Large intestine (tissue), 3 donors: ENCODE data around the gene OR8B4. TPM values are rescaled to one million over a fixed set of nuclear protein-coding genes. Genes with fewer than 3 reads are reported as not detected.

Experiments used
- DNase-seq, 2 donors: peaks; one replicate each; pipeline versions ENCODE4 v3.0.0 to v3.0.0-alpha.2; 2013
- H3K27ac ChIP-seq: one replicate; pipeline ENCODE4 v1.5.1; 2013; ENCODE audit warnings: low read length
- H3K27me3 ChIP-seq: 2 replicates; pipeline ENCODE4 v1.6.1; 2013; ENCODE audit warnings: low read length; ENCODE audit not compliant: control insufficient read depth, insufficient read depth
- H3K36me3 ChIP-seq: 2 replicates; pipeline ENCODE4 v1.6.1; 2013; ENCODE audit warnings: low read length; ENCODE audit not compliant: control insufficient read depth, insufficient read depth
- H3K4me1 ChIP-seq: one replicate; pipeline ENCODE4 v1.6.1; 2013; ENCODE audit warnings: low read length; ENCODE audit not compliant: control insufficient read depth, insufficient read depth
- H3K4me3 ChIP-seq: one replicate; pipeline ENCODE4 v1.5.1; 2013; ENCODE audit warnings: low read length
- H3K9me3 ChIP-seq: one replicate; pipeline ENCODE4 v1.6.1; 2013; ENCODE audit warnings: mild to moderate bottlenecking, low read depth, low read length, moderate library complexity; ENCODE audit not compliant: control insufficient read depth
- WGBS: methylation state at CpG from one replicate; pipeline ENCODE4 v1.1.5; 2013; ENCODE audit warnings: low lambda C conversion rate; ENCODE audit not compliant: insufficient coverage; 5-methylcytosine and 5-hydroxymethylcytosine counted together
- polyA plus RNA-seq: library from polyadenylated mRNA; unstranded; fragments of 120-200 nt; gene quantifications from one replicate; pipeline ENCODE4 v1.2.1, GENCODE V29; 2013

The OR8B4 gene
- polyA plus RNA-seq, 1 donor: not detected

DNA sequence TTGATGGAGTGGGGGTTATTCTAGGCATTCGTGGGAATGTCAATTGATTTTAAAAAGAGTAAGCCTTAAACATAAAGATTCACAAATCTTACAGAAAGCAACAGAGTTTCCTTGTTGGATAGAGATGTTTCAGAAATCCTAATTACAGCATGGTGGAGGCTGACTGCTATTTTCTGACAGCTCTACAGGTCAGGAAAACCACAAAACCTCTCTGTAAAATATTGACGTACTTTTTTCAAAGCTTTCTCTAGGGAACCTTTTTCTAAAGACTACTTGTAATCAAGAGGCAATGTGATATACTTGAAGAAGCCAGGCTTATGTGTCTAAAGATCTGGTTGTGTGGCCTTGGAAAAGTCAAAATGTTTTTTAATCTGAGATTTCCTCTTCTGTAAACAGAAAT is 29.9 kb upstream of the OR8B4 start:
- Histone ChIP-seq H3K4me3 (no peak overlapping the region), H3K4me1 (no peaks in the 10 kb centered on the region), H3K27me3 (no peaks in the 10 kb centered on the region), H3K27ac (no peak overlapping the region), H3K9me3 (no peaks in the 10 kb centered on the region), H3K36me3 (no peaks in the 10 kb centered on the region)
- 38% methylated on average over 2 of the region's 2 CpGs for WGBS
- no peak for DNase-seq

DNA sequence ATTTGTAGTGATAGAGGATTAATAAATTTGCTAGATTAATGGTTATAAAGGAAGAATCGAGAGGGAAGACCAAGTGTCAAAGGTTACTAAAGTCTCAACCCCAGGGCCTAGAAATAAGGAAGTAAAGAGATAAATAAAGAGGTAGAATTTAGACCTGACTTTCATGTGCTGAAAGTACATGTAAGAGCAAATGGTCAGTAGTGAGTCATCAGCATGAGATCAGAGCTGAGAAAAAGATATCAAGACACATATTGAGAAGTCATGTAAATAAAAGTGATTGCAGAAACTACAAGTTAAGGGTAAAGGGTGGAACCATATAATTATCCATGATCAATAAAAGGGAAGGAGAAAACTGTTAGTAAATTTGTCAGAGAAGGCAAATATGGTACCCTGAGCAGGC is 22.2 kb upstream of the OR8B4 start:
- Histone ChIP-seq H3K36me3 (no peaks in the 10 kb centered on the region), H3K27me3 (no peaks in the 10 kb centered on the region), H3K4me1 (no peaks in the 10 kb centered on the region), H3K9me3 (no peaks in the 10 kb centered on the region), H3K4me3 (no peak overlapping the region), H3K27ac (no peak overlapping the region)
- 80% methylated on average over 1 of the region's 1 CpG for WGBS
- DNase-seq: no peak

DNA sequence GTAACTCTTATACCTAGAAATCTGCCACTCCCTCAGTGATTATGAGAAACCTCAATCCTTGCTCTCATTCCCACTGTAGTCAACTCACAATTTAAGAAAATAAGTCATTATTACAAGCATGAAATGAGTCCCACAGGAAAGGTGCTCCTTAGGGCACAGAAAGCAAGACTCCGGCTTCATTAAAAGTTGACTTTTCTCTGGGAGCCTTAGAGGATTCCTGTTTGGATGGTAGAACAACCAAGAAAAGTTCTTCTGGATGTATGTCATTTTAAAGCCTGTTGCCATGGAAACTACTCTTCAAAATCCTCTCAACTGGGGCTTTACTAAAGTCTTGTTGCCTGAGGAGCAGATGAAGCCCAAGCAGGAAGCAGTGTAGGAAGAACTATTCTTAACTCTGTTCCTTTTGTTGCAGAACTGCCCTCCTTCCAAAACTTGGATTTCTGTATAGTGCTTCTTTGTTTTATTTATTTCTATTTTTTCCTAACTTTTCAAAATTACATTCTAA is 21.0 kb upstream of the OR8B4 start, which contains the start of gene OR8B8:
OR8B8 (minus strand) TSS at position 51 of the 505 bp plus-strand sequence. CDS start 4,611 bp downstream, outside the sequence.
- no CpG with 5 or more reads among the region's 1 CpG for WGBS
- H3K36me3 ChIP-seq: no peaks in the 10 kb centered on the region
- H3K4me3 ChIP-seq: no peak within 1 kb of the TSS
- H3K27me3 ChIP-seq: no peaks in the 10 kb centered on the region
- H3K9me3 ChIP-seq: no peaks in the 10 kb centered on the region
- no peak for DNase-seq
- no peak within 1 kb of the TSS for H3K27ac ChIP-seq
- no peaks in the 10 kb centered on the region for H3K4me1 ChIP-seq

DNA sequence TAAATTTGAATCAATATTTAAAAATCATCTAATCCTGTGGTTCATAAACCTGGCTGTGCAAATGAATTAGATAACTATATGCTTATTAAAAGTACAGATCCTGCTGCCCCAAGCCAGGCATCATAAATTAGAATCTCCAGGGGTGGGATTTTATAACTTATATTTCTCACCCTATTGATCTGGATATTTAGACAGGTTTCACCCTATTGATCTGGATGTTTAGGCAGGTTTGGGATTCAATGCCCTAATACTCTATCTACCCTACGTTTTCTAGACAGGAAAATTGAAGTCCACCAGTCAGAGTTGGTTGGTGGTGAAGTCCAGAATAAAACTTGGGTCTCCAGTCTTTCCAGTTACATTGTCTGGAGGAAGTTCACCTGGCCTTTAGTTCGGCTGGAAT is 18.2 kb upstream of the OR8B4 start:
- no peaks in the 10 kb centered on the region for H3K36me3 ChIP-seq
- H3K4me1 ChIP-seq: no peaks in the 10 kb centered on the region
- no peaks in the 10 kb centered on the region for H3K9me3 ChIP-seq
- no peak overlapping the region for H3K4me3 ChIP-seq
- no CpG with 5 or more reads among the region's 2 CpGs for WGBS
- DNase-seq: no peak
- H3K27me3 ChIP-seq: no peaks in the 10 kb centered on the region
- no peak overlapping the region for H3K27ac ChIP-seq

- H3K27me3 ChIP-seq: no peaks in the 10 kb centered on the region
- no peak overlapping the region for H3K4me3 ChIP-seq
- H3K36me3 ChIP-seq: no peaks in the 10 kb centered on the region
- H3K4me1 ChIP-seq: no peaks in the 10 kb centered on the region
- H3K9me3 ChIP-seq: peaks cover 2% of the 10 kb centered on the region
- no peak for DNase-seq
- no peak overlapping the region for H3K27ac ChIP-seq
- WGBS: 21% methylated on average over 2 of the region's 6 CpGs
Observed at GRCh38 chr11:124442442-124442841, 17.8 kb upstream of the OR8B4 start.

DNA sequence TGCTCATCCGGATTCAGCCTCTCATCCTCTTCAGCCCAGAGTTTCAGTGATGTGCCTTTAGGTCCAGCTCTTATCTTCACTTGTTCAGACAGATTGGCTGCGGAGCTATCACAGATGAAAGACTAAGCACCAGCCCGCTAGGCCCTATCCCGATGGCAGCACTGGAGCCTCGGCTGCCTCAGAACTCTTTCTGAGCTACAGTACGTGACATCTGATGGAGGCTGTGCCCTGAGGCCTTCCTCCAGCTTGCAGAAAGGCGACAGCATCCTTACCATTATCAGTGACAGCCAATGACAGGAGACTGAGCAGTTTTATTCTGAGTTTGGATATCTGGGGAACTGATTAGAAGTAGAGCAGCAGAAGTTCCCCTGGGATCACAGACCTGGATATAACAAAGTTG is 16.8 kb upstream of the OR8B4 start:
- H3K4me3 ChIP-seq: no peak overlapping the region
- H3K4me1 ChIP-seq: no peaks in the 10 kb centered on the region
- no CpG with 5 or more reads among the region's 7 CpGs for WGBS
- no peaks in the 10 kb centered on the region for H3K27me3 ChIP-seq
- DNase-seq: no peak
- peaks cover 3% of the 10 kb centered on the region for H3K9me3 ChIP-seq
- H3K27ac ChIP-seq: no peak overlapping the region
- no peaks in the 10 kb centered on the region for H3K36me3 ChIP-seq

- no peaks in the 10 kb centered on the region for H3K4me1 ChIP-seq
- peaks cover 3% of the 10 kb centered on the region for H3K9me3 ChIP-seq
- WGBS: no CpG with 5 or more reads among the region's 5 CpGs
- H3K4me3 ChIP-seq: no peak overlapping the region
- no peak overlapping the region for H3K27ac ChIP-seq
- no peak for DNase-seq
- H3K36me3 ChIP-seq: no peaks in the 10 kb centered on the region
- no peaks in the 10 kb centered on the region for H3K27me3 ChIP-seq
Observed at GRCh38 chr11:124441081-124441480, 16.4 kb upstream of the OR8B4 start.

DNA sequence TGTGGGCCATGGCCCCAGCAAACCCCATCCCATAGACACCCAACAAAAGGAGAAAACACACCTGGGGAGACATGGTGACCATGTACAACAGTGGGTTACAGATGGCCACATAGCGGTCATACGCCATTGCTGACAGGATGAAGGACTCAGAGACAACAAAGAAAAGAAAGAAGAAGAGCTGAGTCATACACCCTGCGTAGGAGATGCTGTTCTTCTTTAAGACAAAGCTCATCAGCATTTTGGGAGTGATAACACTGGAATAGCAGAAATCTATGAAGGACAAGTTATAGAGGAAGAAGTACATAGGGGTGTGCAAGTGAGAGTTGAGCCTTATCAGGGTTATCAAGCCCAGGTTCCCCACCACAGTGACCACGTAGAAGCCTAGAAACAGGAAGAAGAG is 15.9 kb upstream of the OR8B4 start:
- Histone ChIP-seq H3K4me1 (no peaks in the 10 kb centered on the region), H3K36me3 (no peaks in the 10 kb centered on the region), H3K27ac (no peak overlapping the region), H3K27me3 (no peaks in the 10 kb centered on the region), H3K4me3 (no peak overlapping the region), H3K9me3 (peaks cover 3% of the 10 kb centered on the region)
- 71% methylated on average over 1 of the region's 4 CpGs for WGBS
- DNase-seq: no peak

DNA sequence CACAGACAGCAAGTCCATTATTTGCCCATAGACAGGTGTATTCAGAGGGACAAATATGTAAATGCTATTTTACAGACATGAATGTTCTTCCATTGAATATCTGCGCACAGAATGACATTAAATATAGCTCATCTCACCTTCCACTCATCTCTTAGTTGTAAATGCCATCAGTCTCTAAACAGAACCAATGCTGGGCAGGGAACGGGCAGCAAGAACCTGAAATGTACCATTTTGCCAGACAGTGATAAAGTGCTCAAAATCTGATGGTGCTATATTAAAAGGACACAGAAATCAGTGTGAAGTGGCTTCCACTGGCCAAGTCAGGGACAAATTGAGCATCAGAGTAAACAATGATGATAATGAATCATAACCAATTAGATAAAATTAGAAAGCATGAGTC is 10.0 kb upstream of the OR8B4 start:
- WGBS: no CpG with 5 or more reads among the region's 2 CpGs
- H3K27ac ChIP-seq: no peak overlapping the region
- no peak for DNase-seq
- H3K4me3 ChIP-seq: no peak overlapping the region
- no peaks in the 10 kb centered on the region for H3K36me3 ChIP-seq
- no peaks in the 10 kb centered on the region for H3K4me1 ChIP-seq
- H3K27me3 ChIP-seq: no peaks in the 10 kb centered on the region
- H3K9me3 ChIP-seq: peaks cover 3% of the 10 kb centered on the region

DNA sequence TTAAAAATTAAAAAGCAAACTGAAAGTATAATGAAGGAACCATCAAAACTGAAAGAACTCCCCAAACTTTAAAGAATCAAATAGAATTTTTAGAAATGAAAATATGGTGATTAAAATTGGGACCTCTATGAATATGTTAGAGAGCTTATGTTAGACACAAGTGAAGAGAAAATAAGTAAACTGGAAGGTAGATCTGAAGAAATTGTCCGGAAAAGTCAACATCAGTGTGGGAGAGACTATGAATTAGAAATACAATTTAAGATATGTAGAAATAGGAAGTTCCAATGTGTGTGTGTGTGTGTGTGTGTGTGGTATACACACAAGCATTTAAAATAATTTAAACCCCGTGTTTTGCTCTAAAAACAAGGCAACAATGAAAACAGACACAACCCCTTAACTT is 4.9 kb upstream of the OR8B4 start:
- H3K4me3 ChIP-seq: no peak overlapping the region
- no peak overlapping the region for H3K27ac ChIP-seq
- no peak for DNase-seq
- H3K36me3 ChIP-seq: no peaks in the 10 kb centered on the region
- H3K27me3 ChIP-seq: no peaks in the 10 kb centered on the region
- H3K4me1 ChIP-seq: no peaks in the 10 kb centered on the region
- WGBS: 90% methylated on average over 2 of the region's 2 CpGs
- H3K9me3 ChIP-seq: no peaks in the 10 kb centered on the region

DNA sequence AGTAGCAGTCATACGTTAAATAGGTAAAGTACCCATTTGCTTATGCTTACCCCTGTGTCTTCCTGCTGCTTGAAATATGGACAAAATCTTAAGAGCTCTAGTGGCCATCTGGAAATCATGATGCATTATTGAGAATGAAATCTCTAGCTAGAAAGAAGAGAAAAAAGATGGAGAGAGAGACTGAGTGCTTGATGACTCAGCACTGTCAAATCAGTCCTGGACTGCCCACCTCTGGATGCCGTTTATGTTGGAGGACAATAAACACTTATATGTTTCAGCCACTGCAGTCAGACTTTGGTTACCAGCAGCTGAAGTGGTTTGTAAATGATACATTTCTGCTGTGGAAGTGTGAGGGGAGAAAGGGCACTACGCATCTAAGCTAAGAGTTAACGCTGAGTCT is 3.6 kb downstream of the OR8B4 start:
- DNase-seq: no peak
- no peaks in the 10 kb centered on the region for H3K27me3 ChIP-seq
- no peaks in the 10 kb centered on the region for H3K4me1 ChIP-seq
- H3K27ac ChIP-seq: no peak overlapping the region
- no peak overlapping the region for H3K4me3 ChIP-seq
- no CpG with 5 or more reads among the region's 4 CpGs for WGBS
- H3K36me3 ChIP-seq: no peaks in the 10 kb centered on the region
- H3K9me3 ChIP-seq: no peaks in the 10 kb centered on the region
